K562 (cell line): ENCODE data around the gene TRIP6. TPM values are rescaled to one million over a fixed set of nuclear protein-coding genes. Genes with fewer than 3 reads are reported as not detected.
A peak's percentile ranks its signal among the peaks of the same experiment; 100 is the strongest.

Experiments
- CTCFL ChIP-seq: IDR thresholded peaks from 2 replicates; pipeline ENCODE4 v1.6.1; 2011; ENCODE audit warnings: borderline replicate concordance, low read depth, mild to moderate bottlenecking, moderate library complexity, low read length; ENCODE audit not compliant: insufficient read depth, poor library complexity, severe bottlenecking
- KDM4B ChIP-seq, 2 experiments: fragments of 450-650 bp in 1 of 2; sonication (generic) in 1 of 2; IDR thresholded peaks; 2 replicates each; pipeline ENCODE4 v1.6.1; 2016 to 2017; ENCODE audit warnings: borderline replicate concordance in 2 of 2, antibody characterized with exemption in 1 of 2, low read depth in 1 of 2, mild to moderate bottlenecking in 1 of 2
- MNT ChIP-seq, 2 experiments: fragments of 450-650 bp; conservative IDR thresholded peaks; 2 replicates each; pipeline ENCODE4 v1.6.1; 2017; ENCODE audit warnings: mild to moderate bottlenecking in 2 of 2, moderate library complexity in 2 of 2
- MXD1 ChIP-seq: fragments of 250-450 bp; sonication (Bioruptor Pico); IDR thresholded peaks from 2 replicates; pipeline ENCODE4 v1.8.0; 2021; ENCODE audit warnings: borderline replicate concordance, mild to moderate bottlenecking, moderate library complexity; ENCODE audit not compliant: poor library complexity, severe bottlenecking
- OTX1 ChIP-seq: fragments of 450-650 bp; formaldehyde crosslinking; IDR thresholded peaks from 2 replicates; pipeline ENCODE4 v1.4.0; 2022; ENCODE audit warnings: mild to moderate bottlenecking
- PTBP1 ChIP-seq: fragments of 200-400 bp; formaldehyde crosslinking; IDR thresholded peaks from 2 replicates; pipeline ENCODE4 v1.6.1; 2017; ENCODE audit warnings: low read depth, low read length
- RNF2 ChIP-seq: sonication (generic); IDR thresholded peaks from 2 replicates; pipeline ENCODE4 v1.6.1; 2016
- SUPT5H ChIP-seq: fragments of 450-650 bp; IDR thresholded peaks from 2 replicates; pipeline ENCODE4 v1.6.1; 2016
- ZNF41 ChIP-seq: fragments of 250-450 bp; sonication (Bioruptor Pico); conservative IDR thresholded peaks from 2 replicates; pipeline ENCODE4 v1.4.0; 2020; ENCODE audit warnings: mild to moderate bottlenecking
- polyA plus RNA-seq, 8 experiments: library from polyadenylated mRNA; depleted of rRNA in 4 of 8; stranded (reverse) in 5 of 8; unstranded in 3 of 8; fragments of >200 nt; fragmentation: Nextera tagmentation in 2 of 8; fragmentation: Illumina TruSeq in 1 of 8; extraction: Ambion mirVana in 2 of 8; extraction: Trizol in 1 of 8; gene quantifications; 2 replicates each; pipeline versions ENCODE4 v1.2.1 to v1.2.3, GENCODE V29; 2011 to 2014; ENCODE audit warnings: inconsistent platforms in 1 of 8, missing spikeins in 1 of 8
- total RNA-seq, 7 experiments: library from RNA; depleted of rRNA in 6 of 7; stranded (reverse); fragments of >200 nt in 6 of 7; fragmentation: Illumina TruSeq in 2 of 7; extraction: Trizol in 2 of 7; gene quantifications; 2 replicates each; pipeline versions ENCODE4 v1.2.1 to v1.2.3, GENCODE V29; 2011 to 2021; ENCODE audit warnings: low replicate concordance in 1 of 7

TRIP6 gene
- total and polyA plus RNA-seq, 9 of the 15 experiments (the other 6 are each of a cell fraction or from before 2014, with no cell fraction given): 5.9 to 141 (median 54.0) TPM

GRCh38 chr7:100888988-100889750 lies 22.0 kb downstream of the TRIP6 start, which contains the start of gene UFSP1 (continued):
- TF ChIP-seq CTCFL (peak; percentile 38), ZNF41 (CRISPR knock-in tag) (0 out of 2 replicates have a peak, but pooled peaks have one; percentile 15), SUPT5H (peak; percentile 79), OTX1 (CRISPR knock-in tag) (peak; percentile 54; the same call in 1 of the 2 replicates), KDM4B (IDR thresholded peaks at IDR 0.05; ENCODE audit: borderline replicate concordance in 2 of 2, low read depth in 1 of 2) (peak in 1 of 2 experiments; percentile 43; a peak in 1 of 4 replicates), MNT (conservative IDR thresholded peaks at IDR 0.05) (peak; percentile 91 to 98), PTBP1 (0 out of 2 replicates have a peak, but pooled peaks have one; percentile 34), MXD1 (CRISPR knock-in tag) (peak; percentile 86), RNF2 (peak; percentile 71; the same call in 1 of the 2 replicates)
